Measurements from ENCODE around the gene PRR16. TPM values are rescaled to one million over a fixed set of nuclear protein-coding genes. Genes with fewer than 3 reads are reported as not detected.

The PRR16 gene
- total RNA-seq, 4 donors from 2014 or later = 1.9 to 8.6 (median 2.8) TPM

DNA sequence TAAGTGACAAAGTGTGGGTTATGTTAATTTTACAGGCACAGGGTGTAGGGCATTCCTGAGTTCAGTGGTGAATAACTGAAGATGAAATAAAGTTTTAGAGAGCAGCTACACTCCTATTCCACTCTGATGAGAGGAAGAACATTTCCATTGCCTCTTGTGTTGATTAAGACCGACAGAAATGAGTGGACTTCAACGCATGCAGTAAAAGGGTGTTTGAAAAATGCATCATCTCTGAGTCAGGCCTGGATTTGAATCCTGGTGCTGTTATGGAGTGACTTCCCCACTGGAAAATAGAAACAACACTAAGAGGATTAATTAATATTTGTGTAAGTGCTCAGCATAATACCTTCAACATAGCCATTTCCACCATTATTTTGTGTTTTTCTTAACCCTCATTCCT is 86.3 kb downstream of the PRR16 start:
- Histone ChIP-seq H3K27ac (no peak overlapping the region), H3K9me3 (no peaks in the 10 kb centered on the region), H3K27me3 (no peaks in the 10 kb centered on the region), H3K4me3 (replicated peaks in 1 of 3) (no peak overlapping the region), H3K36me3 (no peaks in the 10 kb centered on the region), H3K4me1 (no peaks in the 10 kb centered on the region)
- no peak for TF ChIP-seq POLR2A (IDR thresholded peaks at IDR 0.05)
- TF ChIP-seq, protein P1, sequence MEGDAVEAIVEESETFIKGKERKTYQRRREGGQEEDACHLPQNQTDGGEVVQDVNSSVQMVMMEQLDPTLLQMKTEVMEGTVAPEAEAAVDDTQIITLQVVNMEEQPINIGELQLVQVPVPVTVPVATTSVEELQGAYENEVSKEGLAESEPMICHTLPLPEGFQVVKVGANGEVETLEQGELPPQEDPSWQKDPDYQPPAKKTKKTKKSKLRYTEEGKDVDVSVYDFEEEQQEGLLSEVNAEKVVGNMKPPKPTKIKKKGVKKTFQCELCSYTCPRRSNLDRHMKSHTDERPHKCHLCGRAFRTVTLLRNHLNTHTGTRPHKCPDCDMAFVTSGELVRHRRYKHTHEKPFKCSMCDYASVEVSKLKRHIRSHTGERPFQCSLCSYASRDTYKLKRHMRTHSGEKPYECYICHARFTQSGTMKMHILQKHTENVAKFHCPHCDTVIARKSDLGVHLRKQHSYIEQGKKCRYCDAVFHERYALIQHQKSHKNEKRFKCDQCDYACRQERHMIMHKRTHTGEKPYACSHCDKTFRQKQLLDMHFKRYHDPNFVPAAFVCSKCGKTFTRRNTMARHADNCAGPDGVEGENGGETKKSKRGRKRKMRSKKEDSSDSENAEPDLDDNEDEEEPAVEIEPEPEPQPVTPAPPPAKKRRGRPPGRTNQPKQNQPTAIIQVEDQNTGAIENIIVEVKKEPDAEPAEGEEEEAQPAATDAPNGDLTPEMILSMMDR (IDR thresholded peaks at IDR 0.05) = no peak
- WGBS, 2 donors = 91 to 96% methylated on average over 2 of the region's 2 CpGs
- intact Hi-C loops (cut with DNase I) = no loop called here
- no peak for DNase-seq

DNA sequence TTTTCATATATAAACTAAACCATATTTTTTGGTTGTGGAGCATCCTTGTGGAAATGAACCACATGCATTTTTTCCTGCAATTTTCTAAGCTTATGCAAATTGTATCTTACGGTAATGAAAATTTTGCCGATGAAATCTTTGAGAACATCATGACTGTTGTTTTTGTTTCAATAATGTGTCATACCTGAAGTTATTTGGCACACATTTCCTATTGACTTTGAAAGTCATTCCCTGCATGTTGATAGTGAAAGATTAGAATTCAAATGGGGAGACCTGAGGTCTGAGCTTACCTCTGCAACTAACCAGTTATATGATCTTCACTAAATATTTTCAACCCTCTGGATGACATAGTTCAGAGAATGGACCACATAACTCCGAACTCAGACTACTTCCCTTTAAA is 88.5 kb downstream of the PRR16 start:
- no peak overlapping the region for H3K4me3 ChIP-seq (replicated peaks in 1 of 3)
- TF ChIP-seq, protein P1 (IDR thresholded peaks at IDR 0.05) = no peak
- TF ChIP-seq POLR2A (IDR thresholded peaks at IDR 0.05) = no peak

DNA sequence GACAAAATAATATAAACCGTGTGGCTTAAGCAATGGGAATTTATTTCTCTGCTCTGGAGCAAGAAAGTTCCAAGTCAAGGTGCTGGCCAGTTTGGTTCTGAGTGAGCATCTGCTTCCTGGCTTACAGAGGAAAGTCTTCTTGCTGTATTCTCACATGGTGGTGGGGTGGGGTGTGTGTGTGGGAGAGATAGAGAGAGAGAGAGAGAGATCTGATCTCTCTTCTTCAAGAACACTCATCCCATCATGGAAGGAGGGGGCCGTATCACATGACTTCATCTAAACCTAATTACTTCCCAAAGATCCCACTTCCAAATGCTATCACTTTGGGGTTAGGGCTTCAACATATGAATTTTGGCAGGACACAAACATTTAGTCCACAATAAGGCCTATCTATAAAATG is 91.2 kb downstream of the PRR16 start:
- intact Hi-C loops (cut with DNase I) = no loop called here
- WGBS, 2 donors = 82 to 90% methylated on average over 2 of the region's 2 CpGs

More for the DNA sequence above, 88.5 kb downstream of the PRR16 start:
- no peaks in the 10 kb centered on the region for H3K36me3 ChIP-seq
- WGBS, 2 donors = 92 to 96% methylated on average over 3 of the region's 3 CpGs
- DNase-seq = no peak
- no peaks in the 10 kb centered on the region for H3K27me3 ChIP-seq
- intact Hi-C loops (cut with DNase I) = no loop called here
- no peaks in the 10 kb centered on the region for H3K4me1 ChIP-seq
- H3K9me3 ChIP-seq = no peaks in the 10 kb centered on the region
- no peak overlapping the region for H3K27ac ChIP-seq

DNA sequence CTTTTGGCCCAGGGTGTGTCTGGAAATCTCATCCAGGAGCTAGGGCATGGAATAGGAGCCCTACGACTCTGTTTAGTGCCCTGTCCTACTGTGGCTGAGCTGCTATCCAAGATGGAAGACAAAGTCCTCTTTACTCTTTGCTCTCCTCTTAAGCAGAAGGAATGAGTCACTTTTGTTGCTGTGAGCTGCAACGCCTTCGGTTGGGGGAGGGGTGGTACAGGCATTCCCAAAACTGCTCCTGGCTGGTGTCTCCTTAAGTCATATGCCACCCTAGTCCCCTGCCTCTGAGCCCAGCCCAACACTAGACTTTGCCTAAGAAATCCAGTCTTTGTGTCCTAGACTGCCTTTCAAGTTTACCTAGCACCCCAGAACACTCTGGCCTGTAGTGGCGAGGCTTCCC is 99.9 kb downstream of the PRR16 start:
- Histone ChIP-seq H3K36me3 (no peaks in the 10 kb centered on the region), H3K9me3 (no peaks in the 10 kb centered on the region), H3K4me3 (replicated peaks in 1 of 3) (no peak overlapping the region), H3K27me3 (no peaks in the 10 kb centered on the region), H3K4me1 (no peaks in the 10 kb centered on the region), H3K27ac (no peak overlapping the region)
- DNase-seq = no peak
- TF ChIP-seq, protein P1 (IDR thresholded peaks at IDR 0.05) = no peak
- TF ChIP-seq POLR2A (IDR thresholded peaks at IDR 0.05) = no peak
- 89 to 92% methylated on average over 4 of the region's 4 CpGs for WGBS, 2 donors
- intact Hi-C loops (cut with DNase I) = no loop called here

More for the DNA sequence above, 91.2 kb downstream of the PRR16 start:
- H3K4me3 ChIP-seq (replicated peaks in 1 of 3) = no peak overlapping the region
- no peak for DNase-seq
- H3K36me3 ChIP-seq = no peaks in the 10 kb centered on the region
- H3K9me3 ChIP-seq = no peaks in the 10 kb centered on the region
- no peaks in the 10 kb centered on the region for H3K4me1 ChIP-seq
- no peak overlapping the region for H3K27ac ChIP-seq
- H3K27me3 ChIP-seq = no peaks in the 10 kb centered on the region
- TF ChIP-seq, protein P1 (IDR thresholded peaks at IDR 0.05) = no peak
- TF ChIP-seq POLR2A (IDR thresholded peaks at IDR 0.05) = no peak

DNA sequence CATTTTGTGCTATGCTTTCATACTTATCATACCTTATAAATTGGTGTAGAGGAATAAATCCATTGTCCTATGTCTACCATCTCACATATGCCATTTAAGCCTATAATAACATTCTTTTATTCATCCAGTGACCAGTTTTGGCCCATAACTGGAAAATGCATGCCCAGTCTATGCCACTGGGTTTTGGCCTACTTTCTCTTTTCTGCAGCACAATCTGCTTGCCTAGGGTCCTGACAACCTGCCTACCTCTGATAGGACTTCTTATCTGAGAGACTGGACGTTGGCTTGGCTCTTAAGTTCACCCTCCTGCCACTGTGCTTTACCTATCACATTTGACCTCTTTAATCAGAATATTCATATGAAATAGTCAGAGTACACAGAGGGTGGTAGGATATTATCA is 103.0 kb downstream of the PRR16 start:
- no peak for TF ChIP-seq POLR2A (IDR thresholded peaks at IDR 0.05)
- TF ChIP-seq, protein P1 (IDR thresholded peaks at IDR 0.05) = no peak
- intact Hi-C loops (cut with DNase I) = no loop called here

More for the DNA sequence above, 103.0 kb downstream of the PRR16 start:
- DNase-seq = no peak
- H3K27me3 ChIP-seq = no peaks in the 10 kb centered on the region
- no peaks in the 10 kb centered on the region for H3K4me1 ChIP-seq
- no peak overlapping the region for H3K4me3 ChIP-seq (replicated peaks in 1 of 3)
- 58 to 64% methylated on average over 1 of the region's 1 CpG for WGBS, 2 donors
- H3K9me3 ChIP-seq = no peaks in the 10 kb centered on the region
- H3K36me3 ChIP-seq = no peaks in the 10 kb centered on the region
- H3K27ac ChIP-seq = no peak overlapping the region
